Ascending aorta (tissue), 2 donors: ENCODE measurements around the gene SPRED2. TPM values are rescaled to one million over a fixed set of nuclear protein-coding genes. Genes with fewer than 3 reads are reported as not detected.

Source experiments
- DNase-seq, 2 donors: peaks; one replicate each; pipeline ENCODE4 v3.0.0-alpha.2; 2019; ENCODE audit warnings: low spot score in 2 of 2
- H3K27ac ChIP-seq, 2 donors: fragments of 200-600 bp; sonication (generic); one replicate each; pipeline ENCODE4 v1.5.1; 2016 to 2017; ENCODE audit warnings: mild to moderate bottlenecking in 1 of 2
- H3K27me3 ChIP-seq: fragments of 200-600 bp; sonication (generic); one replicate; pipeline ENCODE4 v1.5.1; 2017
- H3K36me3 ChIP-seq, 2 donors: fragments of 200-600 bp; sonication (generic); one replicate each; pipeline ENCODE4 v1.5.1; 2016
- H3K4me1 ChIP-seq, 2 donors: fragments of 200-600 bp; sonication (generic); one replicate each; pipeline ENCODE4 v1.5.1; 2016 to 2017; ENCODE audit warnings: mild to moderate bottlenecking in 1 of 2
- H3K4me3 ChIP-seq, 2 donors: fragments of 200-600 bp; sonication (generic); one replicate each; pipeline ENCODE4 v1.5.1; 2016 to 2017; ENCODE audit warnings: mild to moderate bottlenecking in 1 of 2
- H3K9me3 ChIP-seq, 2 donors: fragments of 200-600 bp; sonication (generic); one replicate each; pipeline ENCODE4 v1.5.1; 2016
- intact Hi-C: fragments of 100-400 bp; cut with DNase I; formaldehyde crosslinking; loops from one replicate; pipeline ENCODE4 v1.15.1; 2023
- total RNA-seq: library from RNA; depleted of rRNA; stranded (reverse); fragments of >200 nt; gene quantifications from one replicate; pipeline ENCODE4 v1.1.0, GENCODE V29; 2016
- TF ChIP-seq, protein P1 (sequence below), 3 experiments: fragments of 200-600 bp in 2 of 3; fragments of 450-650 bp in 1 of 3; sonication (generic) in 2 of 3; IDR thresholded peaks; one replicate each; pipeline ENCODE4 v1.5.1; 2016 to 2019; ENCODE audit warnings: antibody characterized with exemption in 3 of 3, mild to moderate bottlenecking in 1 of 3, moderate library complexity in 1 of 3

SPRED2 gene
- total RNA-seq, 1 donor from 2014 or later: 18.5 TPM

- intact Hi-C loops: loop anchor here (5.0 kb wide), 4 partner anchors 52 to 982 kb away; partner anchors contain the start of gene LGALSL
- DNase-seq: no peak
- no peaks in the 10 kb centered on the region for H3K36me3 ChIP-seq
- no peaks in the 10 kb centered on the region for H3K27me3 ChIP-seq
- peak overlapping the region; percentile 87 to 98 for H3K27ac ChIP-seq
- peak overlapping the region; percentile 73 to 91 for H3K4me3 ChIP-seq
- peaks cover 0 to 12% of the 10 kb centered on the region in 2 donors for H3K4me1 ChIP-seq
- no peaks in the 10 kb centered on the region for H3K9me3 ChIP-seq
- TF ChIP-seq, protein P1, sequence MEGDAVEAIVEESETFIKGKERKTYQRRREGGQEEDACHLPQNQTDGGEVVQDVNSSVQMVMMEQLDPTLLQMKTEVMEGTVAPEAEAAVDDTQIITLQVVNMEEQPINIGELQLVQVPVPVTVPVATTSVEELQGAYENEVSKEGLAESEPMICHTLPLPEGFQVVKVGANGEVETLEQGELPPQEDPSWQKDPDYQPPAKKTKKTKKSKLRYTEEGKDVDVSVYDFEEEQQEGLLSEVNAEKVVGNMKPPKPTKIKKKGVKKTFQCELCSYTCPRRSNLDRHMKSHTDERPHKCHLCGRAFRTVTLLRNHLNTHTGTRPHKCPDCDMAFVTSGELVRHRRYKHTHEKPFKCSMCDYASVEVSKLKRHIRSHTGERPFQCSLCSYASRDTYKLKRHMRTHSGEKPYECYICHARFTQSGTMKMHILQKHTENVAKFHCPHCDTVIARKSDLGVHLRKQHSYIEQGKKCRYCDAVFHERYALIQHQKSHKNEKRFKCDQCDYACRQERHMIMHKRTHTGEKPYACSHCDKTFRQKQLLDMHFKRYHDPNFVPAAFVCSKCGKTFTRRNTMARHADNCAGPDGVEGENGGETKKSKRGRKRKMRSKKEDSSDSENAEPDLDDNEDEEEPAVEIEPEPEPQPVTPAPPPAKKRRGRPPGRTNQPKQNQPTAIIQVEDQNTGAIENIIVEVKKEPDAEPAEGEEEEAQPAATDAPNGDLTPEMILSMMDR (IDR thresholded peaks at IDR 0.05): no peak
These were observed 2.3 kb upstream of the SPRED2 start for GRCh38 chr2:65434592-65435241.

DNA sequence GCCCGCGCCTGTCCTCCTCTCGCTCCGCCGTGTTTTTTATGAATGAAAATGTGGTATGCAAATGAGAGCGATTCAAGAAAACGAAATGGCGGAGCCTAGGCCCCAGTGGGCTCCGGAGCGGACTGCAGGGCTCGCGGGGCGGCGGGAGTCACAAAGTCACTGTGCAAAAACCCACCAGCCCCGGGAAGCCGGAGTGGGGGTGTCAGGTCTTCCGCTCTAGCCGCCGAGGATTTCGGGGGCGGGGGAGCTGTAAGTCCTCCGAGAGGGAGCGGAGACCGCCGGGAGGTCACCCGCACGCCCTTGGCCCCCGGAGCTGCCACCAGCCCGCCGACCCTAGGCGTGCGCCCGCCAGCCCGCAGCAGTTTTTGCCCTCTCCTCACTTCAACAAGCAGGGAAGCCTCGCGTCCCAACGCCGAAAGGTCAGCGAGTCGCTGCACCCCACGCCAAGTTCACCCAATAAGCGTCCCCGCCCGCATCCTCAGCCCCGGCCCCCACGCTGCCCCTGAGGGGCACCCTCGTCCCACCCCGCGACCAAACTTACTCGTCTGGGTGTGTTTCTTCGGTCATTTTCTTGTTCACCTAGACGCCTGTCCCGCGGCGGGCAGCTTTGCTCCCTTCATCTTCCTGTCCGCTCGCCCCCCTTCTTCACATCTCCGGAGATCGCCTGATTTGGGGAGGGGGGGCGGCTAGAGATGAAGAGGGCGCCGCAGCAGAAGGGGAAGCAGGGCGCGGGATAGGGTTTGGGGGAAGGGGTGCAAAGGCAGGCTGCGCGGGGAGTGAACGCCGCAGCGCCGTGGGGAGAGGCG, 775 bp downstream of the SPRED2 start:
- no peaks in the 10 kb centered on the region for H3K36me3 ChIP-seq
- intact Hi-C loops: loop anchor here (1.0 to 5.0 kb wide), 9 partner anchors 35 to 979 kb away; partner anchors contain the start of genes LGALSL and RAB1A
- peak; percentile 9 to 76 for DNase-seq
- peak overlapping the region; percentile 93 to 97 for H3K27ac ChIP-seq
- TF ChIP-seq, protein P1 (IDR thresholded peaks at IDR 0.05): peak in 1 of 3 experiments; percentile 7
- H3K4me1 ChIP-seq: peaks cover 0 to 12% of the 10 kb centered on the region in 2 donors
- H3K27me3 ChIP-seq: no peaks in the 10 kb centered on the region
- H3K4me3 ChIP-seq: peak overlapping the region; percentile 86 to 96
- H3K9me3 ChIP-seq: no peaks in the 10 kb centered on the region

DNA sequence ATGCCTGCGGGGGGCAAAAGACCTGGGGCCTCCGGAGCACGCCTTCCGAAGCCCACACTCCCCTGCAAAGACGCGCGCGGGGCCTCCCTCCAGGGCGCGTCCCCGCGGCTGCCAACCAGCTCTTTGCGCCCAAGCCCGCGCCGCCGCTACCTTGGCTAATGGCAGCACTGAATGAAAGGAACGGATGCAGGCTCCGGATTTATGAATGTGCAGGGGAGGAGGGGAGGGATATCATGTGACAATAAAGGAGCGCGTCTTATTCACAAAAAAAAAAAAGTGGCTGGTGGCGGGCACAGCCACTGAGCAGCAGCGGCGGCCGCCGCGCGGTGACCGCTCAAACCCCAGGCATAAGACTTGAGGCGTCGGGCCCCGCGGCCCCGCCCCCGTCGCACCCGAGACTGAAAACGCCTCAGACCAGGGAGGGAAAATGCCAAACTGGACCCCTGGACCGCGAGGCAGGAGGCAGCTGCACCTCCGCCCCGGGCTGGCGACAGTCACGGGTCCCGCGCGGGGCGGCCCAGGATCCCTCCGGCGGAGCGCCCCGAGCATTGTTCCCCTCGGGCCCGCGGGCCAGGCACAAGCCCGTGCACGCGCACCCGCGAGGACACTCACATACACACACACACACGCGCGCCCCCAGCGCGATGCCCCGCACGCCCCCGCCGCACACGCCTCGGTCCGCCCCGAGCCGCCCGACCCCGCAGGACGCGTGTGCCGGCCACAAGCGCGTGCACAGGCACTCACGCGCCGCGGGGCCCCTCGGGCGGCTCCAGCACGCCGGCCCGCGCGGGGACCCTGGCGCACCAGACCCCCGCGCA, 1.6 kb downstream of the SPRED2 start:
- no peaks in the 10 kb centered on the region for H3K27me3 ChIP-seq
- TF ChIP-seq, protein P1 (IDR thresholded peaks at IDR 0.05): no peak
- intact Hi-C loops: loop anchor here (2.0 to 5.0 kb wide), 6 partner anchors 34 to 979 kb away; partner anchors contain the start of gene LGALSL
- no peaks in the 10 kb centered on the region for H3K36me3 ChIP-seq
- peak; percentile 22 to 75 for DNase-seq
- no peaks in the 10 kb centered on the region for H3K9me3 ChIP-seq
- peak overlapping the region; percentile 93 to 97 for H3K27ac ChIP-seq
- peaks cover 0 to 12% of the 10 kb centered on the region in 2 donors for H3K4me1 ChIP-seq
- peak overlapping the region; percentile 86 to 96 for H3K4me3 ChIP-seq

DNA sequence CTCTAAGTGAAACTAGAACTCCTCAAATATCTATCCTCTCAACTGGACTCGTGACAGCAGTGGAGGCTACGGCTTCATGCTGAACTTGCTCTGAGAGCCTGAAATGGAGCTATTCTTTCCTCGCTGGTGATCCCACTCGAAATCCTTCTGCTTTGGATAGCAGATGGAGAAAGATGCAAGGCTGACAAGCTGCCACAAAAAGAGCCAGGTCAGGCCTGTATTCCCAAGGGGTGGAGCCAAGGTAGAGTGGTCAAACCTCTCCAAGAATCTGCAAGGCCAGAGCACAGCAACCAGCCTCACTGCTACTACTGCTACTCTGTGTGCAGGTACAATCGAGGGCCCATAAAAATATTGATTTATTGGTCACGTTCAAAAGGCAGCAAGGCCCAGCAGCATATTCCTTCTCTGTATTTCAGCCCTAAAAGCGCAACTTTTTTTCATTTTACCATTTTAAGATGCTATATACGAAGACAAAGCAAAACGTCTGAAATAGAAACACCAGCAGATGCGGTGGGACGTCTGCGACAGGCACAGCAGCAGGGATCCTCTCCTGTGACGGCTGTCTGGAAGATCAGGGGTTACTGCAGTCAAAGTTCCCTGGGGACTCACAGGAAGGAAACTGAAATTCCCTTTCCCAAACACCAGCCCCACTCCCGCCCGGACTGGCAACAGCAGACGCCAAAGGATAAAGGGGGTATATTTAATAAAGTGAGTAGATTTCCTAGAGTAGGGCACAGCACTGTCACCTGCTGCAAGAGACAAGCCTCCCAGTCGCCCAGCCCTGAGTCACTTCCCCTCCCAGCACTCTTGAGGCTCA, 2.4 kb downstream of the SPRED2 start:
- DNase-seq: peak in 1 of 2 donors; percentile 79
- no peaks in the 10 kb centered on the region for H3K9me3 ChIP-seq
- H3K4me3 ChIP-seq: peak overlapping the region; percentile 86 to 96
- TF ChIP-seq, protein P1 (IDR thresholded peaks at IDR 0.05): no peak
- H3K27ac ChIP-seq: peak overlapping the region; percentile 93 to 97
- no peaks in the 10 kb centered on the region for H3K36me3 ChIP-seq
- H3K27me3 ChIP-seq: no peaks in the 10 kb centered on the region
- peaks cover 0 to 9% of the 10 kb centered on the region in 2 donors for H3K4me1 ChIP-seq
- intact Hi-C loops: loop anchor here (2.0 to 5.0 kb wide), 6 partner anchors 33 to 978 kb away; partner anchors contain the start of gene LGALSL
